Tibial nerve (tissue), 4 donors: ENCODE results near the gene TBC1D8.

Experiments
- CTCF ChIP-seq, 5 experiments: fragments of 200-600 bp in 3 of 5; fragments of 450-650 bp in 2 of 5; sonication (generic) in 3 of 5; IDR thresholded peaks; one replicate each; pipeline ENCODE4 v1.5.1; 2016 to 2019; ENCODE audit warnings: antibody characterized with exemption in 5 of 5, mild to moderate bottlenecking in 3 of 5, moderate library complexity in 2 of 5
- EP300 ChIP-seq, 2 donors: sonication (generic); formaldehyde crosslinking; IDR thresholded peaks; one replicate each; pipeline ENCODE4 v1.6.1; 2017; ENCODE audit warnings: antibody characterized with exemption in 2 of 2, mild to moderate bottlenecking in 1 of 2

GRCh38 chr2:100990166-100990565 lies 161.0 kb downstream of the TBC1D8 start:
- no peak for TF ChIP-seq EP300 (IDR thresholded peaks at IDR 0.05)
- no peak for TF ChIP-seq CTCF (IDR thresholded peaks at IDR 0.05)
